Measurements from ENCODE around the gene GNAS. TPM values are rescaled to one million over a fixed set of nuclear protein-coding genes. Genes with fewer than 3 reads are reported as not detected.

GNAS gene
- total and polyA plus RNA-seq, 9 of the 15 experiments (the other 6 are each of a cell fraction or from before 2014, with no cell fraction given) = 128 to 648 (median 266) TPM

GRCh38 chr20:58892141-58892931, 39.8 kb downstream of the GNAS start (continued):
- TF ChIP-seq E2F1 (CRISPR knock-in tag; IDR thresholded peaks at IDR 0.05) (no peak), ZKSCAN1 (IDR thresholded peaks at IDR 0.05; ENCODE audit: low read depth, low read length) (peak; percentile 72; the same call in 1 of the 2 replicates), ZNF263 (CRISPR knock-in tag; IDR thresholded peaks at IDR 0.05; ENCODE audit: borderline replicate concordance) (peak; percentile 32; the same call in 1 of the 2 replicates), ZFX (CRISPR knock-in tag; IDR thresholded peaks at IDR 0.05) (peak; percentile 74), ZC3H4 (CRISPR knock-in tag; IDR thresholded peaks at IDR 0.05; ENCODE audit: borderline replicate concordance) (no peak), SMARCA4 (IDR thresholded peaks at IDR 0.05) (no peak), ZNF75A (CRISPR knock-in tag; IDR thresholded peaks at IDR 0.05) (no peak), HMGN3 (IDR thresholded peaks at IDR 0.05; ENCODE audit: borderline replicate concordance, extremely low read depth, insufficient read length, low read depth, low read length) (no peak), SIN3B (IDR thresholded peaks at IDR 0.05; ENCODE audit: low read depth) (no peak), EP400 (IDR thresholded peaks at IDR 0.05) (peak; percentile 58), NBN (IDR thresholded peaks at IDR 0.05; ENCODE audit: low read depth) (no peak; the same call in 1 of the 2 replicates), AFF4 (CRISPR knock-in tag; IDR thresholded peaks at IDR 0.05) (peak; percentile 52; the same call in 1 of the 2 replicates), RNF2 (IDR thresholded peaks at IDR 0.05) (0 out of 2 replicates have a peak, but pooled peaks have one; percentile 20), TCF7 (IDR thresholded peaks at IDR 0.05; ENCODE audit: borderline replicate concordance) (no peak), NKRF (IDR thresholded peaks at IDR 0.05; ENCODE audit: borderline replicate concordance) (peak; percentile 60; the same call in 1 of the 2 replicates), TAF7 (tag; IDR thresholded peaks at IDR 0.05) (peak; percentile 51; the same call in 1 of the 2 replicates), YY1 (IDR thresholded peaks at IDR 0.05; ENCODE audit: borderline replicate concordance in 1 of 3, control insufficient read depth in 1 of 3, extremely low read depth in 1 of 3, insufficient read depth in 3 of 3, insufficient read length in 1 of 3, insufficient replicate concordance in 2 of 3, low read depth in 1 of 3, low read length in 2 of 3) (peak in 1 of 3 experiments; percentile 55)
